ENCODE data around the gene PTPN11.

DNA sequence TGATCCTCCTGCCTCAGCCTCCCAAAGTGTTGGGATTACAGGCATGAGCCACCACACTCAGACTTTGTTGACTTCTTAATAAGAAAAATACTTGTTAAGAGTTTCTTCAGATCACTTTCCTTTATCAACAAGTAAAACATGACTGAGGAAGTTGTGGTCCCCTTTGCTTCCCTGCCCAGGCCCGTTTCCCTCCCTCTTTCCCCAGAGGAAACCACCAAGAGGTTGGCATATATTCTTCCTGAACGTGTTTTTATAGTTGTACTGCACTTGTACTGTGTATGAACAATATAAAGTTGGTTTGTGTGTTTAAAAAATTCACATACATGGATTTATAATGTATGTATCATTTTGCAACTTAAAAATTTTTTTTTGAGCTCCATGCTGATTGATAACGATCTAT lies 28.4 kb downstream of the PTPN11 start:
- TF ChIP-seq, protein P1, sequence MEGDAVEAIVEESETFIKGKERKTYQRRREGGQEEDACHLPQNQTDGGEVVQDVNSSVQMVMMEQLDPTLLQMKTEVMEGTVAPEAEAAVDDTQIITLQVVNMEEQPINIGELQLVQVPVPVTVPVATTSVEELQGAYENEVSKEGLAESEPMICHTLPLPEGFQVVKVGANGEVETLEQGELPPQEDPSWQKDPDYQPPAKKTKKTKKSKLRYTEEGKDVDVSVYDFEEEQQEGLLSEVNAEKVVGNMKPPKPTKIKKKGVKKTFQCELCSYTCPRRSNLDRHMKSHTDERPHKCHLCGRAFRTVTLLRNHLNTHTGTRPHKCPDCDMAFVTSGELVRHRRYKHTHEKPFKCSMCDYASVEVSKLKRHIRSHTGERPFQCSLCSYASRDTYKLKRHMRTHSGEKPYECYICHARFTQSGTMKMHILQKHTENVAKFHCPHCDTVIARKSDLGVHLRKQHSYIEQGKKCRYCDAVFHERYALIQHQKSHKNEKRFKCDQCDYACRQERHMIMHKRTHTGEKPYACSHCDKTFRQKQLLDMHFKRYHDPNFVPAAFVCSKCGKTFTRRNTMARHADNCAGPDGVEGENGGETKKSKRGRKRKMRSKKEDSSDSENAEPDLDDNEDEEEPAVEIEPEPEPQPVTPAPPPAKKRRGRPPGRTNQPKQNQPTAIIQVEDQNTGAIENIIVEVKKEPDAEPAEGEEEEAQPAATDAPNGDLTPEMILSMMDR (IDR thresholded peaks at IDR 0.05), result no peak
- no peak for TF ChIP-seq POLR2A (IDR thresholded peaks at IDR 0.05)
